ENCODE measurements around the gene HLA-DOA. TPM values are rescaled to one million over a fixed set of nuclear protein-coding genes. Genes with fewer than 3 reads are reported as not detected.

HLA-DOA gene
- total RNA-seq, 2 donors from 2014 or later: 2.0 to 83.3 TPM

- no peaks in the 10 kb centered on the region for H3K27me3 ChIP-seq
- TF ChIP-seq CTCF (IDR thresholded peaks at IDR 0.05) (no peak), POLR2A (IDR thresholded peaks at IDR 0.05) (no peak)
- H3K9me3 ChIP-seq: no peaks in the 10 kb centered on the region
- no peaks in the 10 kb centered on the region for H3K4me1 ChIP-seq
- DNase-seq (no peak), ATAC-seq (no peak)
- intact Hi-C loops (cut with DNase I): no loop called here
- no peak overlapping the region for H3K4me3 ChIP-seq
- H3K36me3 ChIP-seq (replicated peaks in 1 of 2; ENCODE audit: insufficient read depth in 1 of 2, low read depth in 2 of 2): no peaks in the 10 kb centered on the region
- no peak overlapping the region for H3K27ac ChIP-seq
- 46 to 58% methylated on average over 4 of the region's 4 CpGs for WGBS, 2 donors
These were observed 17.4 kb downstream of the HLA-DOA start for GRCh38 chr6:32991972-32992371.

GRCh38 chr6:32989368-32989767 lies 20.0 kb downstream of the HLA-DOA start:
- intact Hi-C loops (cut with DNase I): loop anchor here (5.0 to 10.0 kb wide), 2 partner anchors 52 to 105 kb away; no protein-coding TSS in a partner anchor
- H3K9me3 ChIP-seq: no peaks in the 10 kb centered on the region
- H3K4me3 ChIP-seq: no peak overlapping the region
- H3K4me1 ChIP-seq: peaks cover 6% of the 10 kb centered on the region
- H3K27ac ChIP-seq: no peak overlapping the region
- 81 to 96% methylated on average over 1 of the region's 1 CpG for WGBS, 2 donors
- no peaks in the 10 kb centered on the region for H3K36me3 ChIP-seq (replicated peaks in 1 of 2; ENCODE audit: insufficient read depth in 1 of 2, low read depth in 2 of 2)
- DNase-seq (no peak), ATAC-seq (no peak)
- no peak for TF ChIP-seq CTCF (IDR thresholded peaks at IDR 0.05)
- no peak for TF ChIP-seq POLR2A (IDR thresholded peaks at IDR 0.05)
- H3K27me3 ChIP-seq: no peaks in the 10 kb centered on the region

DNA sequence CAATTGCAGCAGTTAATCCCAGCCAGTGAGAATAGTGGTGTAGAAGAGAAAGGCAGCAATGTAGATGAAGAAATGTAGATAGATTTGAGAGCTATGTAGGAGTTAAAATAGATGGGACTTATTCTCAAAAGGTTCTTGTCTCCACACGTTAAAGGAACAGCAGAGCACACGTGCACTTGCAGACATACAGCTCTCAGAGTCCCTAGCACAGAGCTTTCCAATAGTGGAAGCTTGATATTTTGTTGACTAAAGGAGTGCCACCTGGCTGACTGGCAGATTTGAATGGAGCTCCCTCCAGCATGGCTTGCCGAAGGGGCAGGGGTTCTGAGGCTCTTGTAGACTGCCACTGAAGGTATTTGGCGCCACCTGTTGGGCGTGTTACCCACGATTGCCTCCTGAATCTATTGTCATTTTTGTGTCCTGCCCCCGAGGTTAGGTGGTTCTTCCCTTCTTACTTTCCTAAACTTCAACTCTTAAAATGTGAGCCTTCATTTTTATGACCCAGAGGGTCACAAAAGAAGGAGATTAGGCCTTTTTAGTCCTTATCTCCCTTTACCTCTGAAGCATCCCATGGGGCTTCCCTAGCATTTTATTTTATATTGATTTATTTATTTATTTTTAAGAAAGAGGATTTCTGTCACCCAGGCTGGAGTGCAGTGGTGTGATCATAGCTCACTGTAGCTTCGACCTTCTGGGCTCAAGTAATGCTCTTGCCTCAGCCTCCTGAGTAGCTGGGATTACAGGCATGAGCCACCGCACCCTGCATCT lies 24.6 kb downstream of the HLA-DOA start:
- peak overlapping the region in 2 of 4 donors; percentile 39 to 53 for H3K27ac ChIP-seq
- intact Hi-C loops (cut with DNase I): loop anchor here (5.0 to 10.0 kb wide), 2 partner anchors 48 to 100 kb away; no protein-coding TSS in a partner anchor
- TF ChIP-seq POLR2A (IDR thresholded peaks at IDR 0.05): peak in 2 of 3 donors; percentile 7 to 15
- peak; percentile 79 to 96 (median 94) for TF ChIP-seq CTCF (IDR thresholded peaks at IDR 0.05)

DNA sequence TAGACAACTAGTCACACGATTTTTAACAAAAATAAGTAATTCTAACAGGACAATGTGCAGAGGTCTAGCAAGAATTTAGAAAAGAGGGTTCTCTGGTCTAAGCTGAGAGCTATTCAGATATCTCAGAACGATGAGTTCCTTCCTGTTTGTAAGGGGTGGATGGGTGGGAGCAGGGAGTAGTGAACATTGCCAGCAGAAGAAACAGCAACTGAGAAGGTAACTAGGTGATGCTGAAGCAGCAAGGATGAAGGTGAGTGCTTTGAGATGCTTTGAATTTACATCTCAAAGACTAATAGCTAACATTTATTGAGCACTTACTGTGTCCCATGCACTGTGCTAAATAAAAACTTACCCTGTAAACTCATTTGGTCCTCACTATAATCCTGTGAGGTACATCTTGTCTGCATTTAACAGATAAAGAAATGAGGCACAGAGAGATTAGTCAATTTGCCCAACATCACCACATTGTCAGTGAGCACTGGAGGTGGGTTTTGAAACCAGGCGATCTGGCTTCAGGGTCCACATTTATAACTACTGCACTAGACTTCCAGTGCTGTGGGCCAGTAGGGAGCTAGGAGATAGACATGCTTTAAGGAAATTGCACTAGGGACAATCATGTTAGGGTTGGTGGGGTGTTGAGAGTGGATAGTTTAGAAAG lies 25.3 kb downstream of the HLA-DOA start:
- no peak overlapping the region for H3K4me3 ChIP-seq
- peaks cover 43% of the 10 kb centered on the region for H3K4me1 ChIP-seq
- H3K27me3 ChIP-seq: no peaks in the 10 kb centered on the region
- DNase-seq (no peak), ATAC-seq (no peak)
- H3K27ac ChIP-seq: peak overlapping the region in 3 of 4 donors; percentile 39 to 53 (median 42)
- no peaks in the 10 kb centered on the region for H3K9me3 ChIP-seq
- no peak for TF ChIP-seq POLR2A (IDR thresholded peaks at IDR 0.05)
- TF ChIP-seq CTCF (IDR thresholded peaks at IDR 0.05): no peak
- intact Hi-C loops (cut with DNase I): loop anchor here (10.0 kb wide), 1 partner anchor 99 kb away; no protein-coding TSS in a partner anchor
- WGBS, 2 donors: 32 to 38% methylated on average over 3 of the region's 3 CpGs
- peaks cover 12 to 18% of the 10 kb centered on the region in 2 donors for H3K36me3 ChIP-seq (replicated peaks in 1 of 2; ENCODE audit: insufficient read depth in 1 of 2, low read depth in 2 of 2)

More for the DNA sequence above, 24.6 kb downstream of the HLA-DOA start:
- Histone ChIP-seq H3K27me3 (no peaks in the 10 kb centered on the region), H3K9me3 (no peaks in the 10 kb centered on the region), H3K36me3 (replicated peaks in 1 of 2; ENCODE audit: insufficient read depth in 1 of 2, low read depth in 2 of 2) (peaks cover 11 to 13% of the 10 kb centered on the region in 2 donors), H3K4me1 (peaks cover 43% of the 10 kb centered on the region), H3K4me3 (no peak overlapping the region)
- peak; percentile 93 for ATAC-seq
- 11 to 12% methylated on average over 9 of the region's 9 CpGs for WGBS, 2 donors
- DNase-seq: peak; percentile 96 to 98 (median 97)

All from body of pancreas (tissue), 4 donors.